ENCODE measurements around the gene IRX1.

IRX1 gene

GRCh38 chr5:3595006-3595961 is at the start of gene IRX1:
IRX1 (plus strand) TSS chr5:3595832; CDS start chr5:3596106, 274 bp downstream.
- no peak for DNase-seq

GRCh38 chr5:3546028-3546427 is 49.6 kb upstream of the IRX1 start:
- no peak for DNase-seq

- no peak for DNase-seq
Measured at GRCh38 chr5:3564116-3564515, 31.5 kb upstream of the IRX1 start.

- DNase-seq: no peak
Measured at GRCh38 chr5:3564827-3565518, 30.7 kb upstream of the IRX1 start.

GRCh38 chr5:3584724-3585531 is 10.7 kb upstream of the IRX1 start:
- no peak for DNase-seq

- DNase-seq: no peak
Measured at GRCh38 chr5:3590161-3590966, 5.3 kb upstream of the IRX1 start.

- DNase-seq: no peak
Measured at GRCh38 chr5:3590967-3591900, 4.4 kb upstream of the IRX1 start.

- DNase-seq: no peak
Measured at GRCh38 chr5:3592298-3592697, 3.3 kb upstream of the IRX1 start.

GRCh38 chr5:3593771-3594509 is 1.7 kb upstream of the IRX1 start:
- no peak for DNase-seq

GRCh38 chr5:3594510-3595005 is 1.1 kb upstream of the IRX1 start:
- DNase-seq: no peak

GRCh38 chr5:3596261-3596825 is 711 bp downstream of the IRX1 start:
- DNase-seq: no peak

- no peak for DNase-seq
Measured at GRCh38 chr5:3596857-3597166, 1.2 kb downstream of the IRX1 start.

- no peak for DNase-seq
Measured at GRCh38 chr5:3597167-3598007, 1.8 kb downstream of the IRX1 start.

GRCh38 chr5:3598207-3598606 is 2.6 kb downstream of the IRX1 start:
- DNase-seq: no peak

- no peak for DNase-seq
Measured at GRCh38 chr5:3598769-3599211, 3.2 kb downstream of the IRX1 start.

GRCh38 chr5:3599226-3600105 is 3.8 kb downstream of the IRX1 start:
- DNase-seq: no peak

- DNase-seq: no peak
Measured at GRCh38 chr5:3600106-3601060, 4.8 kb downstream of the IRX1 start.
